GM21786 (cell line): ENCODE measurements around the gene VKORC1L1.
"Not testable (repeated sequence)": the region's sequence is repeated elsewhere in the genome, so short reads cannot be mapped to it uniquely, and the experiment has no call there.

Experiments
- ATAC-seq: cut with Tn5 transposase; IDR thresholded peaks from one replicate; pipeline ENCODE4 v1.9.1; 2021; ENCODE audit not compliant: unreplicated experiment

Gene VKORC1L1

GRCh38 chr7:65872776-65873581 lies at the start of gene VKORC1L1:
Gene VKORC1L1 (plus strand): TSS chr7:65873074. CDS start chr7:65873372, 298 bp downstream.
- ATAC-seq: peak; percentile 78

- no peak for ATAC-seq
These were observed 45.5 kb upstream of the VKORC1L1 start for GRCh38 chr7:65827366-65827765.

- no peak for ATAC-seq
These were observed 40.6 kb upstream of the VKORC1L1 start for GRCh38 chr7:65832281-65832680.

GRCh38 chr7:65836684-65837083 lies 36.2 kb upstream of the VKORC1L1 start:
- ATAC-seq: not testable (repeated sequence)

GRCh38 chr7:65837541-65837956 lies 35.3 kb upstream of the VKORC1L1 start:
- not testable (repeated sequence) for ATAC-seq

- ATAC-seq: no peak
These were observed 33.0 kb upstream of the VKORC1L1 start for GRCh38 chr7:65839846-65840245.

- no peak for ATAC-seq
These were observed 32.4 kb upstream of the VKORC1L1 start for GRCh38 chr7:65840446-65840845.

- ATAC-seq: not testable (repeated sequence)
These were observed 29.3 kb upstream of the VKORC1L1 start for GRCh38 chr7:65843616-65844015.

- ATAC-seq: no peak
These were observed 26.8 kb upstream of the VKORC1L1 start for GRCh38 chr7:65846008-65846570.

GRCh38 chr7:65853426-65853825 lies 19.4 kb upstream of the VKORC1L1 start:
- ATAC-seq: not testable (repeated sequence)

- ATAC-seq: not testable (repeated sequence)
These were observed 19.0 kb upstream of the VKORC1L1 start for GRCh38 chr7:65853892-65854291.

GRCh38 chr7:65857321-65857894 lies 15.5 kb upstream of the VKORC1L1 start:
- not testable (repeated sequence) for ATAC-seq

- not testable (repeated sequence) for ATAC-seq
These were observed 14.2 kb upstream of the VKORC1L1 start for GRCh38 chr7:65858660-65859059.

GRCh38 chr7:65866244-65866643 lies 6.6 kb upstream of the VKORC1L1 start:
- ATAC-seq: not testable (repeated sequence)

- ATAC-seq: not testable (repeated sequence)
These were observed 5.2 kb upstream of the VKORC1L1 start for GRCh38 chr7:65867681-65868080.

- ATAC-seq: not testable (repeated sequence)
These were observed 3.6 kb upstream of the VKORC1L1 start for GRCh38 chr7:65869312-65869711.

- ATAC-seq: peak; percentile 30
These were observed 1.4 kb upstream of the VKORC1L1 start for GRCh38 chr7:65871451-65871850.

- ATAC-seq: peak; percentile 14
These were observed 814 bp downstream of the VKORC1L1 start for GRCh38 chr7:65873582-65874193.

GRCh38 chr7:65875715-65876114 lies 2.8 kb downstream of the VKORC1L1 start:
- ATAC-seq: not testable (repeated sequence)

GRCh38 chr7:65879292-65880153 lies 6.6 kb downstream of the VKORC1L1 start:
- not testable (repeated sequence) for ATAC-seq
